Transverse colon (tissue), 4 donors: ENCODE measurements around the gene ERN2.

Experiments used
- EP300 ChIP-seq: sonication (generic); formaldehyde crosslinking; IDR thresholded peaks from one replicate; pipeline ENCODE4 v1.6.1; 2017; ENCODE audit warnings: antibody characterized with exemption, low read depth
- POLR2A ChIP-seq: fragments of 450-650 bp; IDR thresholded peaks from one replicate; pipeline ENCODE4 v1.6.1; 2016; ENCODE audit warnings: antibody characterized with exemption, mild to moderate bottlenecking, moderate library complexity
- POLR2AphosphoS5 ChIP-seq, 3 donors: sonication (generic); formaldehyde crosslinking; IDR thresholded peaks; one replicate each; pipeline ENCODE4 v1.6.1; 2016; ENCODE audit warnings: antibody characterized with exemption in 3 of 3
- TF ChIP-seq, protein P1 (sequence below), 5 experiments: fragments of 200-600 bp in 3 of 5; fragments of 450-650 bp in 2 of 5; sonication (generic) in 3 of 5; IDR thresholded peaks; 1 replicate in 2 of 5; 2 replicates in 3 of 5; pipeline ENCODE4 v1.5.1; 2016 to 2017; ENCODE audit warnings: antibody characterized with exemption in 5 of 5, inconsistent platforms in 3 of 5, mild to moderate bottlenecking in 2 of 5, moderate library complexity in 1 of 5

DNA sequence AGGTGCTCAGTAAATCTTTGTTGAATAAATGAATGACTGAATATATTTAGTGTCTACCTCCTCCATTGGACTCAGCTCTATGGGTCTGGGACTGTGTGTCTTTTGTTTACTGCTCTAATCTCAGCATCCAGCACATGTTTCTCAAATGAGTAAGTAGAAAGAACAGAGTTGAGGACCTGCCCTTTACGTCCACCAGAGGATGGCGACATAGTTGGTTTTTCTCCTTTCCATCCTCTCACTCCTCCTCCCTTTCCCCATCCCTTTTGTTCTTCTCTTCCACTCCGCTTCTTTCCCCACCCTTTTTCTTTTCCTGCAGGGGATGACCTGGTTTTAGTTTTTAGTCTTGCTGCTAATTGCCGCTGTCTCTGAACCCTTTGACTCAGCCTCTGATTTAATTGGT, 29.7 kb upstream of the ERN2 start:
- TF ChIP-seq POLR2A (no peak), POLR2AphosphoS5 (IDR thresholded peaks at IDR 0.05) (no peak), EP300 (no peak)
- TF ChIP-seq, protein P1, sequence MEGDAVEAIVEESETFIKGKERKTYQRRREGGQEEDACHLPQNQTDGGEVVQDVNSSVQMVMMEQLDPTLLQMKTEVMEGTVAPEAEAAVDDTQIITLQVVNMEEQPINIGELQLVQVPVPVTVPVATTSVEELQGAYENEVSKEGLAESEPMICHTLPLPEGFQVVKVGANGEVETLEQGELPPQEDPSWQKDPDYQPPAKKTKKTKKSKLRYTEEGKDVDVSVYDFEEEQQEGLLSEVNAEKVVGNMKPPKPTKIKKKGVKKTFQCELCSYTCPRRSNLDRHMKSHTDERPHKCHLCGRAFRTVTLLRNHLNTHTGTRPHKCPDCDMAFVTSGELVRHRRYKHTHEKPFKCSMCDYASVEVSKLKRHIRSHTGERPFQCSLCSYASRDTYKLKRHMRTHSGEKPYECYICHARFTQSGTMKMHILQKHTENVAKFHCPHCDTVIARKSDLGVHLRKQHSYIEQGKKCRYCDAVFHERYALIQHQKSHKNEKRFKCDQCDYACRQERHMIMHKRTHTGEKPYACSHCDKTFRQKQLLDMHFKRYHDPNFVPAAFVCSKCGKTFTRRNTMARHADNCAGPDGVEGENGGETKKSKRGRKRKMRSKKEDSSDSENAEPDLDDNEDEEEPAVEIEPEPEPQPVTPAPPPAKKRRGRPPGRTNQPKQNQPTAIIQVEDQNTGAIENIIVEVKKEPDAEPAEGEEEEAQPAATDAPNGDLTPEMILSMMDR (IDR thresholded peaks at IDR 0.05) = peak in 4 of 5 experiments; percentile 12 to 34 (median 16)
